PFSK-1 (cell line): ENCODE measurements around the gene MPC2.

Source experiments
- POLR2AphosphoS5 ChIP-seq: IDR thresholded peaks from 2 replicates; pipeline ENCODE4 v1.6.1; 2012; ENCODE audit warnings: low read depth, mild to moderate bottlenecking, control low read depth, low read length, moderate library complexity
- TAF1 ChIP-seq: IDR thresholded peaks from 2 replicates; pipeline ENCODE4 v1.6.1; 2012; ENCODE audit warnings: low read length, control low read depth, borderline replicate concordance; ENCODE audit not compliant: insufficient read depth

DNA sequence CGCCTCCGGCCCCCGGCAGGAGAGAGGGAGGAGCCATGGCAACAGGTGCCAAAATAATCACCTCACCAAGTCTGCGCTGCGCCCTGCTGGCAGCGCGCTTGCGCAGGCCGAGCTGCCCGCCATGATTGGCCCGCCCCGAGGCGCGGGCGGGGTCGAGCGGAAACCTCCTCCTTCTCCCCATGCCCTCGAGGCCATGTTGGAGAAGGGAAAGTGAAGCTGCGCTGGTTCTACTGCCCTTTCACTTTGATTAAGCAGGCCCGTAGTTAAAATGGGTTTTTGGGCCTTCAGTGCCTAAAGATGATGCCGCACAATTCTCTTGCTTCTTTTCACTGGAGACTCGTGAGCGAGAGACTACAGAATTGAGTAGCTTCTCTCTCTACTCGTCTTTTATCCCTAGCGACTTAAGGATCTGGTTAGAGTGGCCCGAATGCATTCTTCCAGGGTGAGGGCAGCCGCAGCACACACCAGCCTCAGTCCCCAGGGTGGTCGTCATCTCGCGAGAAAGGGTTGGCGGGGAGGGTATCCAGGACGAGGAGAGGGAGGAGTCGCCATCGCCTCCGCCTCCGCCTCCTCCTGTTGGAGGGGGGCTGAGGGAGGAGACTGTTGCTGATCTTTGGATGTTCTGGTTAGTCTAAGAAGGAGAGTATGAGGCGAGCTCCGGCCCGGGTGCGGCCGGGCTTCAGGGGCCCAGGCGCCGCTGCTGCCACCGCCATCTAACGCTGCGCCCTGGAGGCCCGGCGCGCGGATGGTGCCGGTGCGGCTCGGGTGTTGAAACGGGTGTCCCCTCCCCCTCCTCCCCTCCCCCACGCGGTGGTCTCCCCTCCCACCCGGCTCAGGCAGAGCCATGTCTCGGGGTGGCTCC lies 573 bp downstream of the MPC2 start, which contains the start of gene DCAF6:
- TF ChIP-seq TAF1 = peak; percentile 95
- peak; percentile 82; the same call in 1 of the 2 replicates for TF ChIP-seq POLR2AphosphoS5
